Panc1 (cell line): ENCODE results near the gene CTNNAL1. TPM values are rescaled to one million over a fixed set of nuclear protein-coding genes. Genes with fewer than 3 reads are reported as not detected.

ENCODE experiments used
- ATAC-seq: fragments of 200-7000 bp; cut with Tn5 transposase; 2 replicates; pipeline ENCODE4 v1.9.1; 2020; ENCODE audit warnings: mild to moderate bottlenecking, moderate library complexity
- BruUV-seq: library from RNA; stranded (reverse); fragments of 400-500 nt; replicated peaks from 2 replicates; lab custom pipeline; 2021; lab: Mats Ljungman, UMichigan
- CTCF ChIA-PET: fragments of 300-600 bp; sonication (Branson Sonifier 250); formaldehyde crosslinking; loops from one replicate; lab custom pipeline; 2022; ENCODE audit warnings: antibody characterized with exemption; lab: Charles Lee
- POLR2A ChIA-PET: fragments of 300-600 bp; sonication (Branson Sonifier 250); formaldehyde crosslinking; loops from one replicate; lab custom pipeline; 2022; ENCODE audit warnings: antibody characterized with exemption; lab: Charles Lee
- DNase-seq: peaks from one replicate; pipeline ENCODE4 v3.0.0-alpha.2; 2010; ENCODE audit warnings: low read depth, low spot score
- H3K27ac ChIP-seq: 2 replicates; pipeline ENCODE4 v1.5.1; 2011; ENCODE audit warnings: mild to moderate bottlenecking, low read length, inconsistent platforms
- H3K27me3 ChIP-seq: fragments of 200-500 bp; sonication (Bioruptor generic); 2 replicates; pipeline ENCODE4 v1.6.0; 2014; ENCODE audit warnings: low read length, inconsistent platforms; ENCODE audit not compliant: control insufficient read depth, insufficient read depth
- H3K36me3 ChIP-seq: fragments of 200-500 bp; sonication (Bioruptor generic); 2 replicates; pipeline ENCODE4 v1.5.1; 2014; ENCODE audit warnings: inconsistent platforms, mild to moderate bottlenecking, low read length, moderate library complexity; ENCODE audit not compliant: control insufficient read depth, insufficient read depth
- H3K4me1 ChIP-seq: 2 replicates; pipeline ENCODE4 v1.5.1; 2011; ENCODE audit warnings: inconsistent platforms, mild to moderate bottlenecking, low read length, moderate library complexity; ENCODE audit not compliant: control insufficient read depth, insufficient read depth
- H3K4me3 ChIP-seq, 2 experiments: 2 replicates each; pipeline ENCODE4 v1.5.1; 2011 to 2012; ENCODE audit warnings: low read depth in 2 of 2, low read length in 2 of 2, mild to moderate bottlenecking in 2 of 2, inconsistent platforms in 1 of 2, moderate library complexity in 1 of 2
- H3K9me3 ChIP-seq: fragments of 200-500 bp; sonication (Bioruptor generic); 2 replicates; pipeline ENCODE4 v1.5.1; 2014; ENCODE audit warnings: low read depth, mild to moderate bottlenecking, inconsistent platforms, low read length, moderate library complexity; ENCODE audit not compliant: control insufficient read depth, insufficient read depth
- CTCF ChIP-seq: fragments of 450-650 bp; IDR thresholded peaks from 2 replicates; pipeline ENCODE4 v1.5.1; 2017; ENCODE audit warnings: mild to moderate bottlenecking
- POLR2AphosphoS5 ChIP-seq: IDR thresholded peaks from 2 replicates; pipeline ENCODE4 v1.6.1; 2012; ENCODE audit warnings: mild to moderate bottlenecking, low read depth, low read length, moderate library complexity
- REST ChIP-seq, 2 experiments: IDR thresholded peaks; 2 replicates each; pipeline ENCODE4 v1.6.1; 2011 to 2012; ENCODE audit warnings: low read depth in 2 of 2, control low read depth in 1 of 2, low read length in 1 of 2, mild to moderate bottlenecking in 1 of 2, moderate library complexity in 1 of 2; ENCODE audit not compliant: insufficient read depth in 1 of 2
- SIN3A ChIP-seq: IDR thresholded peaks from 2 replicates; pipeline ENCODE4 v1.6.1; 2012; ENCODE audit warnings: low read depth, mild to moderate bottlenecking, low read length, moderate library complexity, borderline replicate concordance; ENCODE audit not compliant: insufficient read depth
- TCF7L2 ChIP-seq: IDR thresholded peaks from 2 replicates; pipeline ENCODE4 v1.6.1; 2011; ENCODE audit warnings: mild to moderate bottlenecking, low read depth, low read length, inconsistent platforms
- in situ Hi-C: cut with HindIII; loops from 2 replicates; pipeline ENCODE4 v1.10.0; 2016; ENCODE audit warnings: low sequenced_read_pairs, low pct_unique_long_range_greater_than_20kb
- intact Hi-C: fragments of 100-400 bp; cut with micrococcal nuclease; formaldehyde crosslinking; loops from one replicate; pipeline ENCODE4 v1.10.0; 2022; ENCODE audit not compliant: unreplicated experiment
- total RNA-seq: library from RNA; stranded (reverse); gene quantifications from one replicate; pipeline ENCODE4 v1.2.1, GENCODE V29; 2021; ENCODE audit not compliant: unreplicated experiment

Gene CTNNAL1
- total RNA-seq, 1 experiment from 2014 or later = 79.8 TPM

GRCh38 chr9:108950168-108950567 lies 63.1 kb downstream of the CTNNAL1 start:
- Histone ChIP-seq H3K27me3 (no peaks in the 10 kb centered on the region), H3K4me1 (no peaks in the 10 kb centered on the region), H3K4me3 (no peak overlapping the region), H3K27ac (no peak overlapping the region), H3K36me3 (peaks cover 4% of the 10 kb centered on the region; the same call in 1 of the 2 replicates), H3K9me3 (no peaks in the 10 kb centered on the region)
- intact Hi-C loops = no loop called here
- TF ChIP-seq REST (IDR thresholded peaks at IDR 0.05; ENCODE audit: insufficient read depth in 1 of 2, low read depth in 2 of 2, low read length in 1 of 2) (no peak), TCF7L2 (no peak), POLR2AphosphoS5 (no peak), SIN3A (no peak), CTCF (no peak)
- no TSS peak for BruUV-seq
- DNase-seq (no peak), ATAC-seq (no peak)
- POLR2A ChIA-PET = no interaction called here
- CTCF ChIA-PET = interaction anchor here (0.7 kb wide), 1 partner anchor 563 kb away, joined by 7 read pairs; no protein-coding TSS in a partner anchor
- in situ Hi-C loops = no loop called here

- no peaks in the 10 kb centered on the region for H3K9me3 ChIP-seq
- no peak overlapping the region for H3K27ac ChIP-seq
- ChIA-PET CTCF (no interaction called here), POLR2A (no interaction called here)
- in situ Hi-C loops = no loop called here
- ATAC-seq = no peak
- intact Hi-C loops = no loop called here
- no TSS peak for BruUV-seq
- DNase-seq = no peak
- peaks cover 9% of the 10 kb centered on the region for H3K36me3 ChIP-seq
- no peak overlapping the region for H3K4me3 ChIP-seq
- H3K4me1 ChIP-seq = peaks cover 2% of the 10 kb centered on the region; the same call in 1 of the 2 replicates
- no peaks in the 10 kb centered on the region for H3K27me3 ChIP-seq
- TF ChIP-seq CTCF = no peak
- TF ChIP-seq POLR2AphosphoS5 = no peak
- TF ChIP-seq REST (IDR thresholded peaks at IDR 0.05; ENCODE audit: insufficient read depth in 1 of 2, low read depth in 2 of 2, low read length in 1 of 2) = no peak
- TF ChIP-seq TCF7L2 = no peak
Measured at GRCh38 chr9:108939975-108940374, 73.3 kb downstream of the CTNNAL1 start.
